GM19468 (cell line): Measurements from ENCODE around the gene OLFM1.

Source experiments
- ATAC-seq: cut with Tn5 transposase; IDR thresholded peaks from one replicate; pipeline ENCODE4 v1.9.1; 2021; ENCODE audit warnings: mild to moderate bottlenecking, moderate library complexity, moderate number of reproducible peaks; ENCODE audit not compliant: unreplicated experiment; ENCODE audit errors: extremely low read depth

The OLFM1 gene

GRCh38 chr9:135087899-135088347 lies 455 bp downstream of the OLFM1 start:
- ATAC-seq, result no peak

- ATAC-seq, result no peak
These were observed 995 bp downstream of the OLFM1 start for GRCh38 chr9:135088348-135088978.

- ATAC-seq, result no peak
These were observed 1.7 kb downstream of the OLFM1 start for GRCh38 chr9:135088979-135089847.

GRCh38 chr9:135090081-135090480 lies 2.6 kb downstream of the OLFM1 start:
- ATAC-seq, result no peak

GRCh38 chr9:135090547-135090946 lies 3.1 kb downstream of the OLFM1 start:
- no peak for ATAC-seq

- no peak for ATAC-seq
These were observed 4.1 kb downstream of the OLFM1 start for GRCh38 chr9:135091545-135091944.

- no peak for ATAC-seq
These were observed 5.6 kb downstream of the OLFM1 start for GRCh38 chr9:135093111-135093510.

- ATAC-seq, result no peak
These were observed 6.6 kb downstream of the OLFM1 start for GRCh38 chr9:135093911-135094584.

GRCh38 chr9:135095470-135096407 lies 8.3 kb downstream of the OLFM1 start:
- no peak for ATAC-seq

GRCh38 chr9:135096408-135096895 lies 9.0 kb downstream of the OLFM1 start:
- ATAC-seq, result no peak

- no peak for ATAC-seq
These were observed 11.1 kb downstream of the OLFM1 start for GRCh38 chr9:135098400-135099105.

- no peak for ATAC-seq
These were observed 12.1 kb downstream of the OLFM1 start for GRCh38 chr9:135099574-135099973.

- ATAC-seq, result no peak
These were observed 12.8 kb downstream of the OLFM1 start for GRCh38 chr9:135100241-135100681.

GRCh38 chr9:135100725-135101410 lies 13.4 kb downstream of the OLFM1 start:
- no peak for ATAC-seq

GRCh38 chr9:135101486-135101885 lies 14.0 kb downstream of the OLFM1 start:
- ATAC-seq, result no peak

GRCh38 chr9:135101926-135102325 lies 14.5 kb downstream of the OLFM1 start:
- no peak for ATAC-seq

GRCh38 chr9:135102331-135102730 lies 14.9 kb downstream of the OLFM1 start:
- no peak for ATAC-seq

GRCh38 chr9:135103001-135103446 lies 15.6 kb downstream of the OLFM1 start:
- no peak for ATAC-seq
